Right atrium auricular region (tissue), 2 donors: ENCODE measurements around the gene DUOXA1. TPM values are rescaled to one million over a fixed set of nuclear protein-coding genes. Genes with fewer than 3 reads are reported as not detected.

Source experiments
- DNase-seq: peaks from one replicate; pipeline ENCODE4 v3.0.0-alpha.2; 2019; ENCODE audit warnings: low spot score
- H3K27ac ChIP-seq, 2 donors: fragments of 200-600 bp; sonication (generic); 1 replicate in 1 of 2; 2 replicates in 1 of 2; pipeline ENCODE4 v1.5.1; 2016 to 2019
- H3K27me3 ChIP-seq, 2 donors: fragments of 200-600 bp; sonication (generic); one replicate each; pipeline versions ENCODE4 v1.5.1 to v1.6.0; 2017 to 2019
- H3K36me3 ChIP-seq: fragments of 200-600 bp; sonication (generic); one replicate; pipeline ENCODE4 v1.5.1; 2016
- H3K4me1 ChIP-seq, 2 donors: fragments of 200-600 bp; sonication (generic); one replicate each; pipeline versions ENCODE4 v1.5.1 to v1.6.0; 2017 to 2019
- H3K4me3 ChIP-seq, 2 donors: fragments of 200-600 bp; sonication (generic); 1 replicate in 1 of 2; 2 replicates in 1 of 2; pipeline ENCODE4 v1.5.1; 2017 to 2019; ENCODE audit warnings: mild to moderate bottlenecking in 1 of 2, moderate library complexity in 1 of 2
- H3K9me3 ChIP-seq, 2 donors: fragments of 200-600 bp; sonication (generic); one replicate each; pipeline ENCODE4 v1.5.1; 2019
- total RNA-seq, 2 donors: library from RNA; depleted of rRNA; stranded (reverse); fragments of >200 nt; gene quantifications; one replicate each; pipeline ENCODE4 v1.1.0, GENCODE V29; 2016
- TF ChIP-seq, protein P1 (sequence below), 2 donors: fragments of 200-600 bp; sonication (generic); IDR thresholded peaks; one replicate each; pipeline ENCODE4 v1.5.1; 2019; ENCODE audit warnings: antibody characterized with exemption in 2 of 2

The DUOXA1 gene
- total RNA-seq, 2 donors from 2014 or later, result 0.41 to 2.7 TPM

DNA sequence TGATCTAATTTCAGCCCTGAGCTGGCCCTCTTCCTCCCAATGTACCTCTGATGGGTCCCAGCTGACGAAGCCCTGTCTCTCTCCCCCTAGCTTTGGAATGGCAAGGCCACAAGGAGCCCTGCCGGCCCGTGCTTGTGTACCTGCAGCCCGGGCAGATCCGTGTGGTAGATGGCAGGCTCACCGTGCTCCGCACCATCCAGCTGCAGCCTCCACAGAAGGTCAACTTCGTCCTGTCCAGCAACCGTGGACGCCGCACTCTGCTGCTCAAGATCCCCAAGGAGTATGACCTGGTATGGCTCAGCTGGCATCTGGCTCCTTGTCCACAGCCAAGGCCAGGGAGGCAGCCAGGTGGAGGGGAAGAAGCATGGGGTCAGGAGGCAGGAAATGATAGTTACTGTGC is 14.3 kb upstream of the DUOXA1 start:
- no peaks in the 10 kb centered on the region for H3K9me3 ChIP-seq
- DNase-seq, result no peak
- no peaks in the 10 kb centered on the region for H3K36me3 ChIP-seq
- no peak overlapping the region for H3K4me3 ChIP-seq
- no peak overlapping the region for H3K27ac ChIP-seq
- H3K4me1 ChIP-seq, result no peaks in the 10 kb centered on the region
- no peaks in the 10 kb centered on the region for H3K27me3 ChIP-seq
- TF ChIP-seq, protein P1, sequence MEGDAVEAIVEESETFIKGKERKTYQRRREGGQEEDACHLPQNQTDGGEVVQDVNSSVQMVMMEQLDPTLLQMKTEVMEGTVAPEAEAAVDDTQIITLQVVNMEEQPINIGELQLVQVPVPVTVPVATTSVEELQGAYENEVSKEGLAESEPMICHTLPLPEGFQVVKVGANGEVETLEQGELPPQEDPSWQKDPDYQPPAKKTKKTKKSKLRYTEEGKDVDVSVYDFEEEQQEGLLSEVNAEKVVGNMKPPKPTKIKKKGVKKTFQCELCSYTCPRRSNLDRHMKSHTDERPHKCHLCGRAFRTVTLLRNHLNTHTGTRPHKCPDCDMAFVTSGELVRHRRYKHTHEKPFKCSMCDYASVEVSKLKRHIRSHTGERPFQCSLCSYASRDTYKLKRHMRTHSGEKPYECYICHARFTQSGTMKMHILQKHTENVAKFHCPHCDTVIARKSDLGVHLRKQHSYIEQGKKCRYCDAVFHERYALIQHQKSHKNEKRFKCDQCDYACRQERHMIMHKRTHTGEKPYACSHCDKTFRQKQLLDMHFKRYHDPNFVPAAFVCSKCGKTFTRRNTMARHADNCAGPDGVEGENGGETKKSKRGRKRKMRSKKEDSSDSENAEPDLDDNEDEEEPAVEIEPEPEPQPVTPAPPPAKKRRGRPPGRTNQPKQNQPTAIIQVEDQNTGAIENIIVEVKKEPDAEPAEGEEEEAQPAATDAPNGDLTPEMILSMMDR (IDR thresholded peaks at IDR 0.05), result no peak

DNA sequence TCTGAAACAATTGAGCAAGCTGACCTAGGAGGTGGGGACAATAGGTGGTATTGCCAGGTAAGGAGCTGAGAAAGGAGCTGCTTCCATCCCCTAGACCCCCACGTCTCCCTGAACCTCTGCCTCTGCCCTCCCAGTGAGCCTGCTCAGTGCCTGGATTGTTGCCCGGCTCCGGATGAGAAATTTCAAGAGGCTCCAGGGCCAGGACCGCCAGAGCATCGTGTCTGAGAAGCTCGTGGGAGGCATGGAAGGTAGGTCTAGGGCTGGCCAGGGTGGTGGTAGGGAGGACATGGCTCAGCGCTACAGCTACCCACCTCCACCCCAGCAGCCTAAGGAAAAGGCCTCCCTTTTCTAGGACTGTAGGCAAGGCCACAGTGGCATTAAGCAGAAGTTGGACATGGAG is 13.4 kb upstream of the DUOXA1 start:
- Histone ChIP-seq H3K4me1 (no peaks in the 10 kb centered on the region), H3K27me3 (no peaks in the 10 kb centered on the region), H3K36me3 (no peaks in the 10 kb centered on the region), H3K9me3 (no peaks in the 10 kb centered on the region), H3K27ac (no peak overlapping the region), H3K4me3 (no peak overlapping the region)
- TF ChIP-seq, protein P1 (IDR thresholded peaks at IDR 0.05), result no peak
- no peak for DNase-seq

DNA sequence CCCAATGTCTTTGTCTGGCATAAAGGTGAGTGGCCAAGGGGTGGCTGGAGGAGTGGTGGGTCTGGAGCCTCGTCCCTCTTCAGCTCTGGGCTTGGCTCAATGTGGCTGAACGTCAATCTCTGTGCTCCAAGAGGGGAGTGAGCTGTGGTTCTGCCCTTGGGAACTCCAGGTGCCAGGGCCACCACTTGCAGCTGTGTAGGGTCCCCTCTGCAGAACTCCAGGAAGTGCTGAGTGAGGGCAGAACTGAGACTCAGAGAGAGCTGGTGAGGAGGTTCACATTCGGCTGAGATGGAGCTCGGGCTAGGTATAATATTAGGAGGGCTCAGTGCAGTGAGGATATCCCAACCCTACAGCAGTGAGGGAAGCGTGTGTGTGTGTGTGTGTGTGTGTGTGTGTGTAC is 11.7 kb upstream of the DUOXA1 start:
- DNase-seq, result no peak
- Histone ChIP-seq H3K27ac (no peak overlapping the region), H3K9me3 (no peaks in the 10 kb centered on the region), H3K27me3 (no peaks in the 10 kb centered on the region), H3K4me1 (no peaks in the 10 kb centered on the region), H3K36me3 (no peaks in the 10 kb centered on the region), H3K4me3 (no peak overlapping the region)
- TF ChIP-seq, protein P1 (IDR thresholded peaks at IDR 0.05), result no peak

DNA sequence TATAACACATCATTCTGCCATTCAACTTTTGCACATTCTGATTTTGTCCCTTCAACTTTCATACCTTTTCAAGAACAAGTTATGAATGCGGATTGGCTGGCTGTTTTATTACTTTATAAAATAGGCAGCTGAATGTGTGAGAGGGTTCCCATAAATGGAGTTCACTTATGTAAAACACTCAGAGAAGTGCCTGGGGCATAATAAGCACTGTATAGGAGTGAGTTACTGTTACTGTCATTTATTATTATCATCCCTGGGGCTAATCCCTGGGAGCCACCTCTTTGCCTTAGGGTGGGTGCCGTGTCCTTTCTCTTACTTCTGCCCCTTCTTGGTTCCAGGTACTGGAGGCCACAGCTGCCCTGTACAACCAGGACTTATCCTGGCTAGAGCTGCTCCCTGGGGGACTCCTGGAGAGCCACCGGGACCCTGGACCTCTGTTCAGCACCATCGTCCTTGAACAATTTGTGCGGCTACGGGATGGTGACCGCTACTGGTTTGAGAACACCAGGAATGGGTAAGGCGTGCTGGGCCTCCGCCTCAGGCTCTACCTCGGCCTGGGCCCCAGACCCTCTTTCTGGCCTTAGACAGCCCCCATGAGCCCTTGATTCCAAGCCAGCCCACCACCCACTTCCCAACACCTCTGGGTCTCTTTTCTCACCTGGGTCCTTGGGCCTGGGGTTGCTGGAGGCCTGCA is 11.0 kb upstream of the DUOXA1 start:
- Histone ChIP-seq H3K27me3 (no peaks in the 10 kb centered on the region), H3K4me1 (no peaks in the 10 kb centered on the region), H3K4me3 (no peak overlapping the region), H3K27ac (no peak overlapping the region), H3K36me3 (no peaks in the 10 kb centered on the region), H3K9me3 (no peaks in the 10 kb centered on the region)
- TF ChIP-seq, protein P1 (IDR thresholded peaks at IDR 0.05), result no peak
- DNase-seq, result no peak

DNA sequence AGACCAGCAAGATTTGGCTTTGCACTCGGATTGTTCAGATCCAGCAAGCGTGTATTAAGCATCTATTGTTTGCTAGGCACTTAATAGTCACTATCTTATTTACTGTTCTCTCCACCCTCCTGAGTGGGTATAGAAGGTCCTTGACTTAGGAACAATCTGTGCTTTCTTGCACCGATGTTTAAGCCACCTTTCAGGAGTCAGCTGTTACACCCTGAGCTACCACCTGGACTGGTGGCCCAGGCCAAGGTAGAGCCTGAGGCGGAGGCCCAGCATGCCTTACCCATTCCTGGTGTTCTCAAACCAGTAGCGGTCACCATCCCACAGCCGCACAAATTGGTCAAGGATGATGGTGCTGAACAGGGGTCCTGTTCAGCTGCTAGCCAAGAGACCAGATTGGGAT is 10.1 kb upstream of the DUOXA1 start:
- no peaks in the 10 kb centered on the region for H3K36me3 ChIP-seq
- no peak overlapping the region for H3K27ac ChIP-seq
- no peak overlapping the region for H3K4me3 ChIP-seq
- TF ChIP-seq, protein P1 (IDR thresholded peaks at IDR 0.05), result no peak
- H3K27me3 ChIP-seq, result peaks cover 0 to 5% of the 10 kb centered on the region in 2 donors
- no peaks in the 10 kb centered on the region for H3K9me3 ChIP-seq
- no peak for DNase-seq
- peaks cover 0 to 7% of the 10 kb centered on the region in 2 donors for H3K4me1 ChIP-seq
